HG03439 (cell line): ENCODE data around the gene HRH1.

Experiments used
- ATAC-seq: cut with Tn5 transposase; IDR thresholded peaks from one replicate; pipeline ENCODE4 v1.9.1; 2021; ENCODE audit warnings: mild to moderate bottlenecking, moderate library complexity; ENCODE audit not compliant: unreplicated experiment

The HRH1 gene

DNA sequence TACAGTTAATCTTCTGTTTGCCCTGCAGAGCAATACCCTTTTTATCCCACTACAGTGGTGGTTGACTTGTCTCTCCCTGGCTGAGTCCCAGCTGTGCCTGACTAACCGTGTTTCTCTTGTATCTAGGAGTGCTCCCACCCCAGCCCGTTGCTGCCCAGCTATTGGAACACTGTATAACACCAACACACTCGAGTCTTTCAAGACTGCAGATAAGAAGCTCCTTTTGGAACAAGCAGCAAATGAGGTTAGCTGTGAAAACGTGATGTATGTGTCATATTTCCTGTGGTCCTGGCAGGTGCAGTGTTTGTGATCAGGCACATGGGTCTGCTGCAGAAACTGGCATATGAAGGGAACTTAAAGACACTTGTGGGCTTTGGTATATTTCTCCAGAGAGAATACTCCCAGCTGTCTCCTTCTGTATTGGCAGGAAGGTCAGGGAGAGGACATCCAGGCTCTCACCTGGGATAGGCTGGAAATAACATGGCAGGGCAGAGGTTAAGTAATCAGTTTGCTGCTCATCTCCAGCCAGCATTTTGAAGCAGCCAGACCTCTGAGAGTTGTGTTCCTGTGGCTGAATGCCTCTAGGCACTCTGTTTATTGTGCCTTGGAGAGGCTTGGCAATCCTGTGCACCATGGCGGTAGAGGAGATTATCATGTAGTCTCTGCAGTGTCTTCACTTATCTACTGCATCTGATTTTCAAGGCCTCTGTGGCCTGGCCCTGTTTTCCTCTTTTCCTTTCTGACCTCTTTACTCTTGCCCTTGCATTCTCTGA, 152.7 kb downstream of the HRH1 start:
- no peak for ATAC-seq

DNA sequence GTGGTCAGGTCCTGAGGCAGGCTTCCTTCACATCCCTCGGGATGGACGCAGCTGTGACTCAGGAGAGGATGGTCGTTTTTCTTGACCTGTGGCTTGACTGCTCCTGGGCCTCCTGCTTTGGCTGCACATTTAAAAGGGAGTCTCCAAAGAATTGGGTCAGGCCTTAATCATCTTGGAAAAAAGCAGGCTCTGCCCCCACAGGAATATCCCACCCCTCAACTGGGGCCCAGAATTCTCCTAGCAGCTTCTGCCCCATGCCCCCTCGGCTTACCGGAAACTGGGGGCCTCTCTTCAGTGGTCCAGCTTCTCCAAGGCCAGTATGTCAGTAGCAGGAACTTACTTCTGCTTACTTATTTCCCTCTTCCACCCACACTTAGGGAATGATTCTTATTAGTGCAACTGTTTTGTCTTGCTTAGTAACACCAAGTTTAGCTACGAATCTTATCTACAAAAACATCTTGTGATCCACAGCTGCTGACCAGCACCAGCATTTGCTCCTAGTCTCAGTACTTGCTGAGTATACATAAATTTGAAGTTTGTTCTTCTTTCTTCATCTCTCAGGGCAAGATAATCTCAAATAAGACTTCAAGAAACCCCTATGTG, 153.6 kb downstream of the HRH1 start:
- ATAC-seq = no peak

DNA sequence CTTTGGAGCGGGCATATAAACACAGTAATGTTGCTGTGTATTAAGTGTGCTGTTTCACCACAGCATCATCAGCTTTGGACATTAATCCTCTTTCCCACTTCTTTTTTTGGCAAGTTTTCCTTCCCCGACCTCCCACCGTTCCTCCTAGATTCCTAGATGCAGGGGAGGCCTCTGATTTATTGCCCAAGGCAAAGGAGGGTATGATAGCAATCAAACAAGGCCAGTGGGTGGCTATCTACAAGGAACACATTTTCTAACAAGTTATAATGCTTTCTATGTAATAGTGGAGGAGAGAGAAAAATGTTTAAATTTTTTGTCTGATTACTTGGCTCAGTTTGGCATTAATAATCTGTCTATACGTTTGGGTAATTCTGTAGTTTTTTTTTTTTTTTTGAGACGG, 156.0 kb downstream of the HRH1 start:
- no peak for ATAC-seq

DNA sequence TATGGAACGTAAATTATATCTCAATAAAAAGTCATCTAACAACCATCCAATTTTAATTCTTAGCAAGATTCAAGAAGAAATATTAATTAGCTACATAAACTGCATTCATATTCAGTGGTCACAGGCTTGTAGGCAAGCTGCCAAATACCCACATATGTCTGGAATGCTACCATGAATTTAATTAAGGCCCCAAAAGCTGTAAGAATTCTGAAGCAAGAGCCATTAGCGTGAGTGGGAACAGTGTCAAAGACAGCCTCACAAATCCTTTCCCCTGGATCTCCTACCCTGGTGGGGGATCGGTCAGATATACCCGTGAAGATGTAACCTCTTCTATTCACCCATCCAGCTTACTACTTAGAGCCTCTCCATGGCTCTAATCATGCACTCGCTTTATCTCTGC, 157.9 kb downstream of the HRH1 start:
- no peak for ATAC-seq
